HG02642 (cell line): ENCODE measurements around the gene PDXDC1.
"Not testable (repeated sequence)": the region's sequence is repeated elsewhere in the genome, so short reads cannot be mapped to it uniquely, and the experiment has no call there.

Source experiments
- ATAC-seq: cut with Tn5 transposase; IDR thresholded peaks from one replicate; pipeline ENCODE4 v1.9.1; 2021; ENCODE audit warnings: mild to moderate bottlenecking; ENCODE audit not compliant: unreplicated experiment, poor library complexity

Gene PDXDC1

GRCh38 chr16:14974656-14975417 is at the start of gene PDXDC1:
TSS of gene PDXDC1 (plus strand) at chr16:14975026. CDS start at chr16:14975200, 174 bp downstream.
- ATAC-seq: peak; percentile 93

- not testable (repeated sequence) for ATAC-seq
Measured at GRCh38 chr16:14928064-14928714, 46.6 kb upstream of the PDXDC1 start.

GRCh38 chr16:14929176-14929575 is 45.6 kb upstream of the PDXDC1 start:
- not testable (repeated sequence) for ATAC-seq

GRCh38 chr16:14930246-14930645 is 44.6 kb upstream of the PDXDC1 start:
- ATAC-seq: not testable (repeated sequence)

GRCh38 chr16:14930971-14931370 is 43.9 kb upstream of the PDXDC1 start:
- ATAC-seq: not testable (repeated sequence)

- ATAC-seq: not testable (repeated sequence)
Measured at GRCh38 chr16:14932581-14933375, 42.0 kb upstream of the PDXDC1 start.

- not testable (repeated sequence) for ATAC-seq
Measured at GRCh38 chr16:14937143-14937542, 37.7 kb upstream of the PDXDC1 start, which contains the start of gene NPIPA1. TSS of gene NPIPA1 (plus strand) at chr16:14937443. CDS start at chr16:14937443, 0 bp downstream.

- ATAC-seq: not testable (repeated sequence)
Measured at GRCh38 chr16:14937994-14938393, 36.8 kb upstream of the PDXDC1 start.

- ATAC-seq: not testable (repeated sequence)
Measured at GRCh38 chr16:14942686-14943085, 32.1 kb upstream of the PDXDC1 start.

- no peak for ATAC-seq
Measured at GRCh38 chr16:14955546-14956231, 19.1 kb upstream of the PDXDC1 start.

GRCh38 chr16:14957576-14958322 is 17.1 kb upstream of the PDXDC1 start:
- no peak for ATAC-seq

GRCh38 chr16:14958323-14958600 is 16.6 kb upstream of the PDXDC1 start:
- ATAC-seq: no peak

GRCh38 chr16:14958970-14959369 is 15.9 kb upstream of the PDXDC1 start:
- ATAC-seq: no peak

- no peak for ATAC-seq
Measured at GRCh38 chr16:14961405-14962186, 13.2 kb upstream of the PDXDC1 start.

GRCh38 chr16:14963281-14964173 is 11.3 kb upstream of the PDXDC1 start:
- no peak for ATAC-seq

GRCh38 chr16:14965328-14965727 is 9.5 kb upstream of the PDXDC1 start:
- no peak for ATAC-seq

- not testable (repeated sequence) for ATAC-seq
Measured at GRCh38 chr16:14969795-14970194, 5.0 kb upstream of the PDXDC1 start.
